Stimulated activated CD8-positive, alpha-beta memory T cell treated with anti-CD3 and anti-CD28 coated beads, Interleukin-7, amount 100 ng/mL, for 1 hour (primary cell): ENCODE results near the gene TRPM8.

ENCODE experiments used
- DNase-seq, 2 donors: peaks; one replicate each; pipeline ENCODE4 v3.0.0-alpha.2; 2020; ENCODE audit warnings: low read depth in 2 of 2

TRPM8 gene

GRCh38 chr2:234001380-234002160, 84.4 kb downstream of the TRPM8 start:
- no peak for DNase-seq

- DNase-seq = no peak
These were observed 85.1 kb downstream of the TRPM8 start for GRCh38 chr2:234002281-234002680.

GRCh38 chr2:234003972-234004617, 86.9 kb downstream of the TRPM8 start:
- no peak for DNase-seq

GRCh38 chr2:234005126-234005525, 88.0 kb downstream of the TRPM8 start:
- DNase-seq = no peak

- DNase-seq = no peak
These were observed 89.3 kb downstream of the TRPM8 start for GRCh38 chr2:234006501-234006900.

GRCh38 chr2:234014427-234014826, 97.3 kb downstream of the TRPM8 start:
- DNase-seq = no peak

- no peak for DNase-seq
These were observed 98.7 kb downstream of the TRPM8 start for GRCh38 chr2:234015861-234016260.

- no peak for DNase-seq
These were observed 102.7 kb downstream of the TRPM8 start for GRCh38 chr2:234019896-234020295.

GRCh38 chr2:234020332-234020731, 103.2 kb downstream of the TRPM8 start:
- no peak for DNase-seq

- DNase-seq = no peak
These were observed 105.3 kb downstream of the TRPM8 start for GRCh38 chr2:234022424-234022823.

GRCh38 chr2:234024304-234024703, 107.1 kb downstream of the TRPM8 start:
- DNase-seq = no peak

- no peak for DNase-seq
These were observed 108.3 kb downstream of the TRPM8 start for GRCh38 chr2:234025466-234025865.

- no peak for DNase-seq
These were observed 108.8 kb downstream of the TRPM8 start for GRCh38 chr2:234025891-234026401.

GRCh38 chr2:234026693-234027254, 109.6 kb downstream of the TRPM8 start:
- DNase-seq = no peak

- no peak for DNase-seq
These were observed 110.5 kb downstream of the TRPM8 start for GRCh38 chr2:234027641-234028040.

GRCh38 chr2:234029150-234029733, 112.1 kb downstream of the TRPM8 start:
- DNase-seq = no peak

- DNase-seq = no peak
These were observed 114.0 kb downstream of the TRPM8 start for GRCh38 chr2:234031207-234031606.

- no peak for DNase-seq
These were observed 115.2 kb downstream of the TRPM8 start for GRCh38 chr2:234032279-234032856.

GRCh38 chr2:234033174-234033573, 116.0 kb downstream of the TRPM8 start:
- DNase-seq = no peak

- DNase-seq = no peak
These were observed 116.7 kb downstream of the TRPM8 start for GRCh38 chr2:234033885-234034284.

GRCh38 chr2:234038076-234038802, 121.1 kb downstream of the TRPM8 start:
- no peak for DNase-seq
